ENCODE measurements around the gene PTPRM. TPM values are rescaled to one million over a fixed set of nuclear protein-coding genes. Genes with fewer than 3 reads are reported as not detected.

PTPRM gene
- polyA plus RNA-seq, 4 donors = 80.0 to 105 (median 98.2) TPM

GRCh38 chr18:8177330-8178016, 610.4 kb downstream of the PTPRM start:
- DNase-seq (ENCODE audit: low read depth in 4 of 4, low spot score in 3 of 4) = peak in 1 of 4 donors; percentile 14

DNA sequence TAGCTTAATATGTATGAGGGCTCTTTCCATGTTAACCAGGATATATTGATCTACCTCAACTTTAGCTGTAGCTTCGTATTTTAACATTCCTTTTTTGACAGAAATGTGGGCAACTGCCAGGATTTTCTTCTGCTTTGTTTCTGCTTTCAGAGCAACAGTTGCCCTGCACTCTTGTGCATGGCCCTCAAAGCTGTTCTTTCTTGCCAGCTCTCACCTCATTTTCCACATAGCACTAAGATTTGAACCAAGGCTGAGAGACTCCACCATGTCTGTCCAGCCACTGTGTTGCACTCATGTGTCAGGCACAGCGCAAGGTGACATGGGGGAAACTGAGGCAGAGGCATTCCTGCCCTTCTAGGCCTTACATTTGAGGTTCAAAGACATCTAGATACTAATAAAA, 619.3 kb downstream of the PTPRM start:
- no peak for DNase-seq (ENCODE audit: low read depth in 4 of 4, low spot score in 3 of 4)

DNA sequence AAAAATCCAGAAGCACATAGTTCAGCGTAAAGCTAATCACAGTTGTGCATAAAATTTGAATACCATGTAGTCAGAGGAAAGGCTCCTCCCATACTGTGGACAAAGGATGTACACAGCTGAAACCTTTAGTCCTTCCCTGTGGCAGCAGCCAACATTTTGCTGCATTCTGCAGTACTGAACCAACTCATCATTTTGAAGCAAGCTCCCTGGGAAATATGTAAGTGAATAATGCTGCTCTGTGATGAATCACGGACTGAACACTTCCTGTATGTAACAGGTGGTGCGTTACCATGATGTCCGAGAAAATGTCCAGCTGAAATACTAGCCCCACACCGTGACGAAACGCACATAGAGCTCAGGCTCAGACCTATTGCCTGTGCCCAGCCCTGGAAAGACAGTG, 621.1 kb downstream of the PTPRM start:
- no peak for DNase-seq (ENCODE audit: low read depth in 4 of 4, low spot score in 3 of 4)

DNA sequence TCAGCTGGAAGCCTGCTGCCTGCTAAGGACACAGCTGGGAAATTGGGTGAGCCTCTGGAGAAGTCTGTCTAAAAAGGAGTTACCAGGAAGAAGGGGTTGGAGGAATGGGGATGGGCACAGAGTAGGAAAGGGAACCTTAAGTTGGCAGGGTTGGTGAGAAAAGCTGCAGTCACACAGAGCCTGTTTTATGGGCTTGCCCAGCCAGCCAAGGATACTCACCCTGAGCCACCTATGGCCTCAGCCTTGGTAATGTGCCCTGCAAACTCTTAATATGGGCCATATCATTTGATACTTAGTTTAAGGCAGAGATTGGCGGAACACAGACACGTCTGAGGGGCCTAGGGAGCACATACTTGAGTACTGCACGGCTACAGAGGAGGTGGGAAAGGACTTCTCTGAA, 623.9 kb downstream of the PTPRM start:
- DNase-seq (ENCODE audit: low read depth in 4 of 4, low spot score in 3 of 4) = no peak

GRCh38 chr18:8194431-8194830, 627.3 kb downstream of the PTPRM start:
- no peak for DNase-seq (ENCODE audit: low read depth in 4 of 4, low spot score in 3 of 4)

DNA sequence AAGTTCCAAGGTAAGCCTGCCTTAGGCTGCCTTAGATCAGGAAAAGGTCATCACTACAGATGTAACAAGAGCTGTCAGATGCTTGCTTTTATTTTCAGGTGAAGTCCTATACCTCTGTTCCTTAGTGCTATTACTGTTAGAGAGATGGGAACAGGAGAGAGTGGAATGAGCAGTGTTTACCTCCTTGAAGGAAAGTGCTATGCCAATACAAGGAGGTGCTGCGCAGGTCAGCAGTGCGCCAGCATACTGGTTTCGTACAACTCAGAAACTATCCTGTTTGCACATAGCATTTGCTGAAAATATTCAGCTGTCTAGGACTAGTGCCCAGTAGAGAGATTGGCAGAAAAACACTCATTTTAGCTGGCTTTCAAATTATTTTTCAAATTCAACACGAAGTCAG, 629.1 kb downstream of the PTPRM start:
- no peak for DNase-seq (ENCODE audit: low read depth in 4 of 4, low spot score in 3 of 4)

GRCh38 chr18:8197499-8197898, 630.4 kb downstream of the PTPRM start:
- DNase-seq (ENCODE audit: low read depth in 4 of 4, low spot score in 3 of 4) = no peak

DNA sequence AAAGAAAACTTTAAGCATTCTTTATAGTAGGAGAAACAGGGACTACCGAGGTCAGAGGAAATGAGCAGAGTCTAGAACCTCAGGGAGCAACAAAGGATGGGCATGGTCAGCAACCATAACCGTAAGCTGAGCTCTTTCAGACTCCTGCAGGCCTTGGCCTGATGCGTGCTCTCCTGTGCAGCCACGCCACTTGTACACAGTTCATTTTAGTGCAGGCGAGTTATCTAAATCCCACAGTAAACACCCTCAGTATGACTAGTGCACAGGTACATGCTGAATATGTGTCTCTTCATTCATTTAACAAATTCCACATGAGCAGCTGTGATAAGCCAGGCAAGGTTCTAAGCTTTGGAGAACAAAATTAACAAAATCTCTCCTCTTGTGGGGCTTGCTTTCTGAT, 640.9 kb downstream of the PTPRM start:
- no peak for DNase-seq (ENCODE audit: low read depth in 4 of 4, low spot score in 3 of 4)

DNA sequence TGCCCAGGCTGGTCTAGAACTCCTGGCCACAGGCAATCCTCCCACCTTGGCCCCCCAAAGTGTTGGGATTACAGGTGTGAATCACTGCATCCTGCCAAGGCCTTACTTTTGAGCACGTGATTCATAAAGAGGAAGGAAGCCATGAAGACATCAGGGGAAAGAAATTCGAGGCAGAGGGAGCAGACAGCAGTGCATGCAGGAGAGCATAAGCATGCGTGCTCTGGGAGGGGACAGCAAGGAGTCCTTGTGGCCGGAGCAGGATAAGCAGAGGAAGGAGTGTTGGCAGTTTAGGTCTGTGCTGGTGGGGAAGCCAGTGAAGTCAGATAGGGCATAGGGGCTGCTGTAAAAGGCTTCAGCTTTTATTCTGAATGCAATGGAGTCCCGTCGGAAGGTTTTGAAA, 641.6 kb downstream of the PTPRM start:
- DNase-seq (ENCODE audit: low read depth in 4 of 4, low spot score in 3 of 4) = no peak

DNA sequence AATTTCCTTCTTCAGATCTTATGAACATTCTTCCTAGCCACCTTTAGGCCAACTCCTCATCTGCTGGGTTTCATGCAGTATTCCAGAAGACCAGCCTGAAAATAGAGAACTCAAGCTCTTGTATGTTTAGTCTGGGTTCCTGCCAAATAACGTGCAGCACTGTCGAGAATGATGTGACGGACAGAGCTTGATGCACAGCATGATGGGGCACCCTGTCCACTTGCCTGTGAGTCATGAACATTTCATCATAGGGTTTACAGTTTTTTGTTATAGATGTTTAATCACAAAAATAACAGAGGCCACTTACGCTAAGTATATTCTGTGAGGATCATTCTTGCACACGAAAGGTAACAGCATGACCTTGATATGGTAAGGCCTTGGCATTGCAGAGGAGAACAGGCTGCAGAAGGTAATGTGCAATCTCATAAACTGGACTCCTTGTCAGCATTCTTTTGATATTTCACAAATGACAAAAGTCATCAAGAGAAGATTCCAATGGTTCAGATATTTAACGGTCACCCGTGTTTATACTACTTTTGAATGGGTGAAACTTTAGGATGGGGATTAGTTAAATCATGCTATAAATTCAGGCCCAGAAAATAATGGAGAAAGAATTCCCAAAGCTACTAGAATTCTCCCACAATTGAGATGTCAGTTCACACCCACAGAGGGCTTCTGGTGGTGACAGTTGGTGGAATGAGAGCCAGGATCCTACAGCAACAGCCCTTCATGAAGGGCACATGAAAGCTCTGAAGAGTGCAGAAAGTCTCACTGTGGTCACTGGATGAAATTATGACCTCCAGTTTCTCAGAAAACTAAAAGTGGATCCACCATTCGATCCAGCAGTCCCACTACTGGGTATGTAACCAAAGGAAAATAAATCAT, 646.0 kb downstream of the PTPRM start:
- DNase-seq (ENCODE audit: low read depth in 4 of 4, low spot score in 3 of 4) = no peak

DNA sequence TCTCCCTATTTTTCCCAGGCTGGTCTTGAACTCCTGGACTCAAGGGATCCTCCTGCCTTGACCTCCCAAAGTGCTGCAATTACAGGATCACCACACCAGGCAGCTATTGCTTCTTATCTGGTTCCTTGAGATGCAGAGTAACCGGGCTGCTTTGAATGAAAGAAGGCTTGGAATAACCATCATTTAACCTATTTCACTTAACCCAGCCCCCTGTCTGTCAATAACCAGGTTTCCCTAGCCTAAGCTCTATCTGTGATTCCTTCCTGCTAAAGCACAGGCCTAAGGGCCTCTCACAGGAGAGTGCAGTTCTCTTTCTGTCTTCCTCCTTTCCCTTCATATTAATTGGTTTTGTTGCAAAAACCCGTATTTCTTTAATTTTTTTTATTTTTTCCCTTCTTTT, 648.6 kb downstream of the PTPRM start:
- no peak for DNase-seq (ENCODE audit: low read depth in 4 of 4, low spot score in 3 of 4)

- DNase-seq (ENCODE audit: low read depth in 4 of 4, low spot score in 3 of 4) = no peak
Measured at GRCh38 chr18:8217051-8217564, 650.0 kb downstream of the PTPRM start.

DNA sequence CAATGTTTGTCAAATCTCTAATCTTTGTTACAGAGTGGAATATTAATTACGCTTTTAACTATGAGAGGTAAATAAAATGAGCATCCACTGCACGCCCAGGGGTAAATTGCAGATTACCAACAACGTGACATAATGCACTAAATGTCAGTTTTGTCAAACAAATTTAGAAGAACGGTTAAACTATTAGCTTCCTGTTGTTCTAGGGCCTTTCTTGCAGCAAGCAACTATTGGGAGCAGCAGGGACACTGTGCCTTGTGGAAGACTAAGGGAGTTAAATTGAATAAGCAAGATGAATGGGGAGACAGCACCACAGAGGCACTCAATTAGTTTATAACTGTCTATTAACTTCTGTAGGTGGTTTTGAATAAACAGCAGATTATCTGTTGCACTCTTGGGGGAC, 651.1 kb downstream of the PTPRM start:
- no peak for DNase-seq (ENCODE audit: low read depth in 4 of 4, low spot score in 3 of 4)

- DNase-seq (ENCODE audit: low read depth in 4 of 4, low spot score in 3 of 4) = no peak
Measured at GRCh38 chr18:8221452-8221851, 654.3 kb downstream of the PTPRM start.

DNA sequence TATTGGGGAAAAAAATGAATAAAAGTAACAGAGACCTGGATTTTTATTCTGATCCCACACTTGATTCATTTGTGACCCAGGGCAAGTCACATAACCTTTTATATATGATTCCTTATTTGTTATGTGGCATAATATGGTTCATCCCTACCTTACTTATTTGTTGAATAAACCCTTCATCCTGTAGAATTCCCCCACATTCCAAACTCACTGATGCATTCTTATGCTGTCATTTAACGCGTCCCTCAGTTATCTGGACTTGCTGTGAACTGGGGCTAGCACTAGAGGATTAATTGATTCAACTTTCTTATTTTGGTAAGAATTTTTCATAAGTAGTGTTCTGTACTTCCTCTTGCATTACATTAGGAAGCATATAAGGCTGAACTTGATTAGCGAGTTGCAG, 657.5 kb downstream of the PTPRM start:
- no peak for DNase-seq (ENCODE audit: low read depth in 4 of 4, low spot score in 3 of 4)

- no peak for DNase-seq (ENCODE audit: low read depth in 4 of 4, low spot score in 3 of 4)
Measured at GRCh38 chr18:8229040-8229439, 661.9 kb downstream of the PTPRM start.

- no peak for DNase-seq (ENCODE audit: low read depth in 4 of 4, low spot score in 3 of 4)
Measured at GRCh38 chr18:8229787-8230186, 662.7 kb downstream of the PTPRM start.

GRCh38 chr18:8231316-8231715, 664.2 kb downstream of the PTPRM start:
- no peak for DNase-seq (ENCODE audit: low read depth in 4 of 4, low spot score in 3 of 4)

DNA sequence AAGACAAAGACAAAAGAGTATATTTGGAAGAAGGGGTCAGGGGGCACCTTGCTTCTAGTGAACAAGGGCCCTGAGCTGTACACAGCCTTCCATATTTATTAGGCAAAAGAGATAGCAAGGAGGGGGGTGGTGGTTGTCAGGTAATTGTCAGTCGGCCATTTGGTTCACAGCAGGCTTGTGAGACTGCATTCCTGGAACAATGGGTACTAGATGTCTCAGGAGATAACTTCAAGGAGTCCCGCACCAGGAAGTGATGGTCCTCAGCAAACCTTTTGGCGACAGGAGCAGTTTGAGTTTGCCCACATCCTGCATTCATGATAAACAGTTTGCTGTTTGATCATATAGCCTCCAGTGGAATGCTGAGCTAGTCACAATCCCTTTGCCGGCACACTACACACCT, 665.7 kb downstream of the PTPRM start:
- DNase-seq (ENCODE audit: low read depth in 4 of 4, low spot score in 3 of 4) = no peak

- DNase-seq (ENCODE audit: low read depth in 4 of 4, low spot score in 3 of 4) = no peak
Measured at GRCh38 chr18:8235894-8236293, 668.8 kb downstream of the PTPRM start.

GRCh38 chr18:8238507-8238906, 671.4 kb downstream of the PTPRM start:
- DNase-seq (ENCODE audit: low read depth in 4 of 4, low spot score in 3 of 4) = no peak

DNA sequence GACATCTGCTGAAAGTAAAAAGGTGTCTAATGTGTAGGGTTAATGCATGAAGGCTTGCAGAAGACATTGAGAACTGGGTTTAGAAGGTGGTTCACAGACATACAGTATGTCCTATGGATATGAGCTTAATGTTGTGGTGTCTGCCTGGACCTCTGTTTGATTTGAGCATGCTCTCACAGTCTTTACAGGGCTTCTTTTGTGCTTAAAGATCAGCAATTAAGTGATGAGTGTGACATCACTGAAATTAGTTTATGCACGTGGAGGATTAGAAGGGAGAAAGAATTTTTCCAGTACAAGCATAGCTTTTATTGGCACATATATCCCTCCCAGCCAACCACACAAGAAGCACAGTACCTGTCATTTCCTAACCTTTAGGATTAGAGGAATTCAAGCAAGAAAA, 674.6 kb downstream of the PTPRM start:
- no peak for DNase-seq (ENCODE audit: low read depth in 4 of 4, low spot score in 3 of 4)
